Measurements from ENCODE around the gene NISCH.

NISCH gene

GRCh38 chr3:52452570-52453221, 2.7 kb upstream of the NISCH start:
- no peak for DNase-seq (ENCODE audit: low spot score)
- TF ChIP-seq CTCF (IDR thresholded peaks at IDR 0.05; ENCODE audit: extremely low read depth, insufficient read depth, missing control alignments) = no peak
- in situ Hi-C loops (cut with MboI; ENCODE audit: low pct_unique_long_range_greater_than_20kb, low sequenced_read_pairs, unreplicated experiment) = no loop called here

GRCh38 chr3:52453496-52454249, 1.7 kb upstream of the NISCH start, which contains the start of gene TNNC1:
TNNC1 (minus strand) TSS chr3:52454041; CDS start chr3:52454015, 26 bp downstream.
- DNase-seq (ENCODE audit: low spot score) = no peak
- in situ Hi-C loops (cut with MboI; ENCODE audit: low pct_unique_long_range_greater_than_20kb, low sequenced_read_pairs, unreplicated experiment) = no loop called here
- TF ChIP-seq CTCF (IDR thresholded peaks at IDR 0.05; ENCODE audit: extremely low read depth, insufficient read depth, missing control alignments) = no peak

- TF ChIP-seq CTCF (IDR thresholded peaks at IDR 0.05; ENCODE audit: extremely low read depth, insufficient read depth, missing control alignments) = no peak
- no peak for DNase-seq (ENCODE audit: low spot score)
- in situ Hi-C loops (cut with MboI; ENCODE audit: low pct_unique_long_range_greater_than_20kb, low sequenced_read_pairs, unreplicated experiment) = no loop called here
Measured at GRCh38 chr3:52454250-52454937, 1.0 kb upstream of the NISCH start.

- in situ Hi-C loops (cut with MboI; ENCODE audit: low pct_unique_long_range_greater_than_20kb, low sequenced_read_pairs, unreplicated experiment) = no loop called here
- no peak for TF ChIP-seq CTCF (IDR thresholded peaks at IDR 0.05; ENCODE audit: extremely low read depth, insufficient read depth, missing control alignments)
- no peak for DNase-seq (ENCODE audit: low spot score)
Measured at GRCh38 chr3:52454938-52455282, 494 bp upstream of the NISCH start.

- DNase-seq (ENCODE audit: low spot score) = no peak
- TF ChIP-seq CTCF (IDR thresholded peaks at IDR 0.05; ENCODE audit: extremely low read depth, insufficient read depth, missing control alignments) = no peak
- in situ Hi-C loops (cut with MboI; ENCODE audit: low pct_unique_long_range_greater_than_20kb, low sequenced_read_pairs, unreplicated experiment) = no loop called here
Measured at GRCh38 chr3:52456169-52456799, 880 bp downstream of the NISCH start.

- no peak for DNase-seq (ENCODE audit: low spot score)
- in situ Hi-C loops (cut with MboI; ENCODE audit: low pct_unique_long_range_greater_than_20kb, low sequenced_read_pairs, unreplicated experiment) = no loop called here
- no peak for TF ChIP-seq CTCF (IDR thresholded peaks at IDR 0.05; ENCODE audit: extremely low read depth, insufficient read depth, missing control alignments)
Measured at GRCh38 chr3:52456800-52457183, 1.4 kb downstream of the NISCH start.

All from GM13977 (cell line).